ENCODE data around the gene PSPN.
A peak's percentile ranks its signal among the peaks of the same experiment; 100 is the strongest.

PSPN gene

DNA sequence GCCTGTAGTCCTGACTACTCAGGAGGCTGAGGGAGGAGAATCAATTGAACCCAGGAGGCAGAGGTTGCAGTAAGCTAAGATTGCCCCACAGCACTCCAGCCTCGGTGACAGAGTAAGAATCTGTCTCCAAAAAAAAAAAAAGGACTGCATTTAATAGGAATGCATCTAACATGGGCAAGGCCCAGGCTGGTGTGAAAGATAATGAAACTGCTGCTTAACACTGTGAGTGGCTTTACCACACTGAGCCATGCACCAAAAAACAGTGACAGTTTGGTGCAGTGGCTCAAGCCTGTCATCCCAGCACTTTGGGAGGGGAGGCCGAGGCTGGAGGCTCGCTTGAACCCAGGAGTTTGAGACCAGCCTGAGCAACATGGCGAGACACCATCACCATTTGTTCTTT is 8.6 kb upstream of the PSPN start:
- DNase-seq (ENCODE audit: insufficient read length, low spot score) = peak; percentile 12
- no peak for FAIRE-seq
- no peak for TF ChIP-seq CTCF (IDR thresholded peaks at IDR 0.05; ENCODE audit: insufficient read depth, missing control alignments)

DNA sequence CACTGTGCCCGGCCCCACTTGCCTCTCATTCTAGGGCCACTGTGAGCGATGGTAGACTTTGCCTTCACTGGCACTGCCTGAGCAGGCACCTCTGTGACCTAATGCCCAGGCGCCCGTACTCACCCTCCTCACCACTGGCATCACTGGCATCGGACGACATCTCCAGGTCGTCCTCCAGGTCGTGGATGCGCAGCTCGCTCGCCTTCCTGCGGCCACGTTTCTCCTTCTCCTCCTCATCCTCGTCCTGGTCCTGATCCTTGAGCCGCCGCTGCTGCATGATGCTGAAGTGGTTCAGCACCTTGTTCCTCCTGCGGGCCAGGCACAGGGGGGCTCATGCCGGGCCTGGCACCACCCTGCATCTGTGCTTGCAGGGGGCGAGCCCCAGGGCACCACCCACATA is 7.5 kb upstream of the PSPN start:
- TF ChIP-seq CTCF (IDR thresholded peaks at IDR 0.05; ENCODE audit: insufficient read depth, missing control alignments) = no peak
- FAIRE-seq = no peak
- DNase-seq (ENCODE audit: insufficient read length, low spot score) = peak; percentile 5

- FAIRE-seq = no peak
- TF ChIP-seq CTCF (IDR thresholded peaks at IDR 0.05; ENCODE audit: insufficient read depth, missing control alignments) = no peak
- DNase-seq (ENCODE audit: insufficient read length, low spot score) = no peak
Measured at GRCh38 chr19:6381030-6381750, 5.5 kb upstream of the PSPN start.

GRCh38 chr19:6379744-6380143 is 4.0 kb upstream of the PSPN start:
- no peak for FAIRE-seq
- DNase-seq (ENCODE audit: insufficient read length, low spot score) = no peak
- TF ChIP-seq CTCF (IDR thresholded peaks at IDR 0.05; ENCODE audit: insufficient read depth, missing control alignments) = no peak

DNA sequence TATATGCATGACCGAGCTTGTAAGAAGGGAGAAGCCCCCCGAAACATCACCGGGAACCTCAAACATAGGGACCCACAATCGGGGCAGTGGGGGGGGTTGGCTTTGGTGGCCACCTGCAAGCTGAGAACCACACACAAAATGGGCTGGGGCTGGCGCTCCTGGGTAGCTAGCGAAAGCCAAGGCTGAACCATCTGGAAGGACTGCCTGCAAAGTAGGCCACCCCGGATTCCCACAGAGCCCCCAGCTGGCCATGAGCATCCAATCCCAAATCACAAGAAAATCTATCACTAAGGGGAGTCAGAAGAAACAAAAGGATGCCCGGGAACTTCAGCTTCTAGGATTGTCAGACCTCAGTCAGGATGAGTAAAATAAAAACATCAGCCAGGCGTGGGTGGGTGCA is 2.8 kb upstream of the PSPN start:
- no peak for DNase-seq (ENCODE audit: insufficient read length, low spot score)
- TF ChIP-seq CTCF (IDR thresholded peaks at IDR 0.05; ENCODE audit: insufficient read depth, missing control alignments) = no peak
- FAIRE-seq = no peak

DNA sequence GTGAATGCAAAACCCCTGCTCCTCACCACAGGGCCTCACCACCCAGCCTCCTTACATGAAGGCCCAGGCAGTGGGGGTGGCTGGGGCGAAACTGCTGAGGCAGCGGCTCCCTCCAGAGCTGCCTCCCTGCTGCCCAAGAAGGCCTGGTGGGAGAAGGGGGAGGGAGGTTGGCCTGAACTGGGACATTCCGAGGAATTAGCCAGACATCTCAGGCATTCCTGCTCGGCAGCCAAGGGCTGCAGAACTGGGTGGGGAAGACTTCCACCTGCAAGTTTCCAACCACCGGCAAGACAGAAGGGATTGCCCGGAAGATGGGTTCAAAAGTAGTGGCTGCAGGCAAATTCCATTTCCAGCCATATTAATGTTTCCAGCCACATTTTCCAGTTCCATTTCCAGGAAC is 2.3 kb upstream of the PSPN start:
- TF ChIP-seq CTCF (IDR thresholded peaks at IDR 0.05; ENCODE audit: insufficient read depth, missing control alignments) = no peak
- DNase-seq (ENCODE audit: insufficient read length, low spot score) (no peak), FAIRE-seq (no peak)

GRCh38 chr19:6376512-6377190 is 918 bp upstream of the PSPN start:
- DNase-seq (ENCODE audit: insufficient read length, low spot score) (no peak), FAIRE-seq (no peak)
- TF ChIP-seq CTCF (IDR thresholded peaks at IDR 0.05; ENCODE audit: insufficient read depth, missing control alignments) = no peak
